Activated effector memory CD4-positive, alpha-beta T cell treated with Interleukin-2 at 50 U/mL for 16 hours (primary cell): Measurements from ENCODE around the gene CLTC.
A peak's percentile ranks its signal among the peaks of the same experiment; 100 is the strongest.

Experiments used
- DNase-seq: peaks from one replicate; pipeline ENCODE4 v3.0.0-alpha.2; 2020

Gene CLTC

DNA sequence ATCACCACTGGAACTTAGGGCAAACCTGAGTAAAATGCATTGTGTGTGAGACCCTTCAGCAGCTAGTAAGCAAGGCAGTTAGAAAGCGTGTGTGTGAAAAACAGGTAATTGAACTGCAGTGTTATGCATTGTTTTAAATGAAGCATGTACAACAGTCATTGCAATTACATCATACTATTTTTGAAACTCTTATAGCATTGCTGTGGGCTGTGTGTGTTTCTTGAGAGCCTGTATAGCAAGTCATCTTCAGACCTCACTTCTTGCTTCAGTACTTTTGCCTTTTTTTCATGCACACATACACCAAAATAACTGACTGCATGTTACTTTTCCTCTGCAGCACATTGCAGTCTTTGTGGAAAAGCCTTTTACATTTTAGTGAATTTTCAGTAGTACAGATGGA lies 68.3 kb downstream of the CLTC start:
- no peak for DNase-seq

DNA sequence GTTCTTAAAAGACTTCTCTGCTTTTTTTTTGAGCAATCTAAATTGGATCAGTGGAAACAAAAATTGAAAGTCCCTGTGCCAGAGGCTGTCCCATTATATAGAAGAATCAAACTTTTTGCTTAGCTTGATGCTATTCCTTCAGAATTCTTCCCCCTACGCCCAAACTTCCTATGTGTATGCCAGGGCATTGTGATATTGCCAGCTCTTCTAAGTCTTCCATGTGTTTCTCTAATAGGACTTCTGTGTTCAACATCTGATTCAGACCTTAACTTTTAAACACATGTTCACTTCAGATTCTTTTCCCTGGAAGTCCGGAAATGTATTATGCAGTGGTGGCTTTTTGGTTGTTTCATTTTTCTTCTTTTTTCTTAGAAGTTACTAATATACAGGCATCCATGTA lies 68.8 kb downstream of the CLTC start:
- DNase-seq, result no peak

DNA sequence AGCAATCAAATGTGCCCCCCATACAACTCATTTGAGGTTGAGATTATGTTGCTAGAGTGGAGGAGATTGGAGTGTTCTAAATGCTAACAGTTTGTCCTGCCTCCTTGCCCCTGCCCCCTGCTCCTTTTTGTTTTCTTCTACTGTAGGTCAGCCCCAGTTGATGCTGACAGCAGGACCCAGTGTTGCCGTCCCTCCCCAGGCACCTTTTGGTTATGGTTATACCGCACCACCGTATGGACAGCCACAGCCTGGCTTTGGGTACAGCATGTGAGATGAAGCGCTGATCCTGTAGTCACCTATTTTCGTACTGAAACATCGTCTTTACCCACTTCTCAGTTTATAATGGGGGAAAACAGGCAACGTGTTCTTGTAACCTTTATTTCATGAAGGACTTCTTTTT lies 73.9 kb downstream of the CLTC start:
- DNase-seq, result no peak

- no peak for DNase-seq
Observed at GRCh38 chr17:59694344-59694743, 74.6 kb downstream of the CLTC start.

- DNase-seq, result no peak
Observed at GRCh38 chr17:59695945-59696681, 76.4 kb downstream of the CLTC start.

DNA sequence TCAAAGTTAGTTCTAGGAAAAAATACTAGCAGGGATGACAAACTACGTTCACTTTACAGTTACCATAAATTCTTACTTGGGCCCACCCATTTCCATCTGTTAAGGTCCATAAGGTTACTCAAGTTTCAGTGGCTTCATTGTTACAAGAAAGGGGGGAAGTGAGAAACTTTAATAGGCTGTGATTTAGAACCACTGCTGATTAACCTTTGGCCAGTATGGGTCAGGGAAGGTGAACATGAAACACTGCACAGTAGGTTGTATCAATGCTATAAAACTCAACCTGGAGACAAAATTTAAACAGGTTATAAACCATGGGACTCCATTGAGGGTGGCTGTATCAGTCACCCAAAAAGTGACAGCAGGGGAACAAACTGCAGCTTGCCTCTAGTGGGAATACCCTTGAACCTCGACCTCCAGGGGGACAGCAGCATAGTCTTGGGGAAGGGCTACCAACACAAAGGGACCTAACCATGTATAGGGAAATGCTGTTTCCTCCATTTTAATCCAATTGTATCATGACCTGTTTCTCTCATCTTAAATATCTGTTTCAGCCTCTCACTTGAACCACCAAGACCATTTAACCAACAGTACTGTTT lies 77.1 kb downstream of the CLTC start:
- DNase-seq, result no peak

GRCh38 chr17:59698143-59698542 lies 78.4 kb downstream of the CLTC start:
- DNase-seq, result no peak

GRCh38 chr17:59699218-59699617 lies 79.5 kb downstream of the CLTC start:
- DNase-seq, result no peak

DNA sequence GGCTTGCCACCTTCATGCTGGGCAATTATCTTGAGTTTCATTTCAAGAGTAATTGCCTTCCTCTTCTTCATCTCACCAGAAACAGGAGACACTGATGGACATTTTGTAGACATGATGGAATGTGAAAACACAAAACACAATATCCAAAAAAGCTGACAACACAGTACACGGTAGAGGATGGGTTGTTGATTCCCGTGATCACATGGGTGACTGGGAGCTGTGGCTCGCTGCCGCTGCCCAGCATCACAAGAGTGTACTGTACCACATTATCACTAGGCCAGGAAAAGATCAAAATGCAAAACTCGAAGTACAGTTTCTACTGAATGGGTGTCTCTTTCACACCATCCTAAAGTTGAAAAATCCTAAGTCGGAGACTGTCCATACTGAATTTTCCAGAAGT lies 80.1 kb downstream of the CLTC start:
- no peak for DNase-seq

- DNase-seq, result no peak
Observed at GRCh38 chr17:59702304-59702703, 82.6 kb downstream of the CLTC start.

DNA sequence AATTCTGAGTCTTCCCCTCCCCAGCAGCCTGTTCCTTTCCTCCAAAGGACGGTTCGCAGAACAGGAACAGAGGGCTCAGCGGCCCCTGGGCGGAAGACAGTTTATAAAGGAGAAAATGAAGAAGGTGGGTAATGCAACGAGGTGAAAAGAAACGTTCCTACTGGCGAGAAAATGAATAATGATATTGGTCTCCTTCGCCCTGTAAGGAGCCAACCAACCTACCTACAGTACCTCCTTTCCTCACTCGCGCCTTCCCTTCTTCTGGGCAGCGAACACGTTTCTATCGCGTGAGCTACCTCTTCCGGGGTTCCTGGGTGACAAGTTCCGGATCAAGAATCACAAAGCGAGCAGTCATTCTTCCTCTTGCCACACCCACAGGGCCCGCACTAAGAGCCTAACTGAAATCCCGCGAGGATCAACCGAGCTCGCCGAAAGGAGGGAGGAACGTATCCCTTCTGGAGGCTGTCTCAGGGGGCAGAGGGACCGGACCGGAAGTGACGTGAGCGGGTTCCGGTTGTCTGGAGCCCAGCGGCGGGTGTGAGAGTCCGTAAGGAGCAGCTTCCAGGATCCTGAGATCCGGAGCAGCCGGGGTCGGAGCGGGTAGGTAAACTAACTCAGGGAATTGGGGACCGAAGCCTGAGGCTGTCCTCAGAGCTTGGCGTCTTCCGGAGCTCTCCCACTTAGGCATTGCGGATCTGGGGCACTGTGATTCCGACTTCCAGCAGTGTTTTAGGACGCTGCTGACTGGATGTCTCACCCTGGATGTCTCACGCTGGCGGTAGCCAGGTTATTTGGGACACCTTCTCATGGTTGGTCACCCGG lies 87.7 kb downstream of the CLTC start, which contains the start of the genes PTRH2 and VMP1:
PTRH2 (minus strand) TSS at position 282 of the 822 bp plus-strand sequence. CDS start 9,452 bp downstream, outside the sequence.
VMP1 (plus strand) TSS at position 506 of the 822 bp plus-strand sequence. CDS start 23,793 bp downstream, outside the sequence.
- DNase-seq, result peak; percentile 79

GRCh38 chr17:59707971-59708430 lies 88.3 kb downstream of the CLTC start:
- no peak for DNase-seq

- DNase-seq, result no peak
Observed at GRCh38 chr17:59711936-59712335, 92.2 kb downstream of the CLTC start.

GRCh38 chr17:59712862-59713261 lies 93.2 kb downstream of the CLTC start:
- DNase-seq, result no peak

DNA sequence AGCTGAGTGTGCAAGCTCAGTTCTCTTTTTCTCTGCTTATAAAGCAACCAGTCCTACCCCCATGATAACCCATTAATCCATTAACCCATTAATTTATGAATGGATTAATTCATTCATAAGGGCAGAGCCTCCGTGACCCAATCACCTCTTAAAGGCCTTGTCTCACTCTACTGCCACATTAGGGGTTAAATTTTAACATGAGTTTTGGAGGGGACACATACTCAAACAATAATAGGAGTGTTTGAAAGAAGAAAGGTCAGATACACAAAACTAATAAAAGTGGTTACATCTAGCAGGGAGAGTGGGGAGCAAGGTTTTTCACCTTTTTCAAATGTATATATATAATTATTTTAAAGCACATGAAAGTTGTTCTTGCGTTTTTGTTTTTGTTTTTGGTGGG lies 94.6 kb downstream of the CLTC start:
- DNase-seq, result no peak

DNA sequence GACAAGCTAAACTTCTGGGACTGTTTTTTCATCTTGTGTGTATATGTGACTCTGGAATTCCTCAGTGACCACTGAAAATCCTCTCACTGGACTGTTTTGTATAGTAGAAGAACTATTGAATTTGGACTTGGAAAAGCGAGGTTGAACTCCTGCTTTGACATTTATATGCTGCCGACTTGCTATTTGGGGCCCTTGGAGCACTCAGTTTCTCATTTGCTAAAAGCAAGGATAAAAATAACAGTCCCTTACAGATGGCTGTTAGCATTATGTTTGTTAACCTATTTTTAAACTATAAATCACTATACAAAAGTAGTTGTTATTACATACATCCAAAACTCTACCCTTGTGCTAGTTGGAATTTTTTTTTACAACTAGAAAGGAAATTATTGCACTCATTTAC lies 96.7 kb downstream of the CLTC start:
- DNase-seq, result no peak

DNA sequence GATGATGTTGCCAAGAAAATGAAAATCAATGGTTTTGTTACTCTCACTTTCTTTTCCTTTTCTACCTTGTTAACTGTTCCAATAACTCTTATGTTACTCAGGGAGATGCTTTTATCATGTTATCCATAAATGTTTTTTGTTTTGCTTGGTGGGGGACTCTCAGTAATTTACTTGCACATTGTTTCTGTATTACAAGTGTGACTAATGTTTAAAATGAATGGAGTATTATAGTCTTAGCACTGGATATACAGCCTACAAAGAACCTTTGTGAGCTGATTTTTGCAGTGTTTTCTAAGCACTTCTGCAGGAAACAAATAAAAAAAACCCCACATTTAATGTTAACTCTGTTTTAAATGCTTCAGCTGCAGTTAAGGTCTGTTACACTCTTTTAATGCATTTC lies 99.8 kb downstream of the CLTC start:
- no peak for DNase-seq

DNA sequence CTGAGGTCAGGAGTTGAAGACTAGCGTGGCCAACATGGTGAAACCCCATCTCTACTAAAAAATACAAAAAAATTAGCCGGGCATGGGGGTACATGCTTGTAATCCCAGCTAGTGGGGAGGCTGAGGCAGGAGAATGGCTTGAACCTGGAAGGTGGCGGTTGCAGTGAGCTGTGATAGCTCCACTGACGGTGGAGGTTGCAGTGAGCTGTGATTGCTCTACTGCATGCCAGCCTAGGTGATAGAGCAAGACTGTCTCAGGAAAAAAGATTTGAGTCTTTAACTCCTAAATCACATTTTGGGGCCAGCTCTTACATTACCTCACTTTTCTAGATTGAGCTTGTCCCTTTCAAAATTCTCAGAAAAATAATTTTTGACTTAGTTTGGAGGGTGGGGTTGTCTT lies 102.9 kb downstream of the CLTC start:
- DNase-seq, result no peak

DNA sequence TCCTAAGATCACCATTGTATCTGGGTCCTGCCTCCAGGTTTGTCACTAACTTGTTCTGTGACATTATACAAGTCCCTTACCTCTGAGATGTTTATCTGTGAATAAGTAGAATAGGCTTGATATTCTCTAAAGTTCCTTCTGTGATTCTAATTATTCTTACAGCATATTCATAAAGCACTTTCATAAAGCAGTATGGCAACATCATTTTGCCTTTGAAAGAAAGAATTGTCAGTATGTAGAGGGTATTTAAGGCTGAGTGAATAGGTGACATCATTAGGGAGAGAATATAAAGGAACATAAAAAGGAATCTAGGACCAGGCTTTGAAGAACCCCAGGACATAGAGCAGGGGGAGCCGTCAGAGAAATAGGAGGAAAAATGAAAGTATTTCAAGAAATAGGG lies 103.3 kb downstream of the CLTC start:
- no peak for DNase-seq

DNA sequence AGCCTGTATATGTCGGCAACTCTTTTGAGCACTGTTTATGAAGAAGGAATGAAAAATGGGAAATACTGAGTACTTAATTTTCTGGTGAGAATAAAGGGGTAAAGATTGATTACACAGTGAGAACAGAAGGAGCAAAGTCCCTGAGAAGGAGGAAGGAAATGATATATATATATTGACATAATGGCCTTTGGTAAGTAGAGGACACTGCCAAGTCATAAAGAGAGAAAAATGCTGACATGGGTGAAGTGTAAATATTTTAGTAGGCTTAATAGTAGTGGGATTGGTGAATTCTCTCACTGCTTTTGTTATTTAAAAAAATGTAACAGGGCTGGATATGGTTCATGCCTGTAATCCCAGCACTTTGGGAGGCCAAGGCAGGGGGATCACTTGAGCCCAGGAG lies 103.9 kb downstream of the CLTC start:
- DNase-seq, result no peak

GRCh38 chr17:59725691-59726090 lies 106.0 kb downstream of the CLTC start:
- DNase-seq, result no peak

GRCh38 chr17:59727817-59728533 lies 108.3 kb downstream of the CLTC start:
- DNase-seq, result no peak

GRCh38 chr17:59730268-59730834 lies 110.7 kb downstream of the CLTC start:
- no peak for DNase-seq
